GM21737 (cell line): ENCODE data around the gene TMEM164.

ENCODE experiments used
- ATAC-seq: cut with Tn5 transposase; IDR thresholded peaks from one replicate; pipeline ENCODE4 v1.9.1; 2021; ENCODE audit warnings: mild to moderate bottlenecking, moderate library complexity; ENCODE audit not compliant: unreplicated experiment

Gene TMEM164

DNA sequence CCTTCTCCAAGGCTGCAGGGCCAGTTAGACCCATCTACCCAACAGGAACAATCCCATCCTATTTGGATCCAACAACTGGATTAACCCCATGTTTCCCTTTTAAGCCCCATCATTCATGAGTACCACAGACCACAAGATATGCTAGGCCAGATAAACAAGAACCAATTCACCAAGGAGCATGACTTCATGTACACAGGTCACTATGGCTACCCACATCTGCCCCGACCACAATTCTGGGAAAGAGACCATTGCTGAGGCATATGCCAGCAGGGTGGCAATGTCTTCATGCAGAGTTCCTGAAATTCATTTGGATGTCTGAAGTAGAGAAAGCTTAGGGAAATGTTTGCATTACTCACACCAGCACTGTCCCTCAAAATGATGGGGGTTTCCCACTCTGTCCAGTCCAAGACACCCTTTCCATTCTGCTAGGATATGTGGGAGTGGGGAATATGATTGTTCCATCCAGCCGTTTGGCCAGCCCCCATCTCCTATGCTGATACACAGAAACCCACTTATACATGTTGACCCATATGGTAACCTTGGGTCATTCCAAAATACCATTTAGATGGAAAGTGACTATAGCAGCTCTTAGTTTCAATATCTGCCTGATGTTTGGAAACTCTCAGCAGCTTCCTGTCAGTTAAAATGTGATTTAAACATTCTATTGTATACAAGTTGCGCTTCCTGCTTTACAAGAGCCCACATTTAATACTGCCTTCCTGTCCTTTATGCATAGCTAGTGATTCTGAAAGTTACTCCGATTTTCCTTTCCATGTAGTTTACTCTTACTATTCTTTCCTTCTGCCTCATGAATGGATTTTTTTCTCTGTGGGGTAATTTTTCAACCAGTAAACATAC, 186.0 kb downstream of the TMEM164 start:
- no peak for ATAC-seq

DNA sequence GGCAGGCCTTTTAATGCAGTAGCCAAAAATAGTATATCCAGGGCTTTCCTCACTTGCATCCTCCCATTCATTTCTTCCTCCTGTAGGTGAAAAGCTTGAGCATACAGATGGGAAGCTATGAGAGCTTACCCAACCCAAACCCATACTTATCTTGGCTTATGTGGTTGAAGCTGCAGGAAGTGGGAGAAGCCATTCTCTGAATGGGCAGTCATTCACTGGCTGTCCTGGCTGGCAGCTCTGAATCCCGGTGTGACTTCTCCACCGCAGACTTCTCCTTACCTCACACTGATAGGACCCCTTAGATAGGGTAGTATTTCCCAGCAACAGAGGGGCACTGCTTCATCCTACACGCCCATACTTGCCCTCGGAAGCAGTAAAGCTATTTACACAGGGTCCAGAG, 189.6 kb downstream of the TMEM164 start:
- ATAC-seq, result no peak

GRCh38 chrX:110194977-110195376, 192.1 kb downstream of the TMEM164 start:
- ATAC-seq, result no peak

DNA sequence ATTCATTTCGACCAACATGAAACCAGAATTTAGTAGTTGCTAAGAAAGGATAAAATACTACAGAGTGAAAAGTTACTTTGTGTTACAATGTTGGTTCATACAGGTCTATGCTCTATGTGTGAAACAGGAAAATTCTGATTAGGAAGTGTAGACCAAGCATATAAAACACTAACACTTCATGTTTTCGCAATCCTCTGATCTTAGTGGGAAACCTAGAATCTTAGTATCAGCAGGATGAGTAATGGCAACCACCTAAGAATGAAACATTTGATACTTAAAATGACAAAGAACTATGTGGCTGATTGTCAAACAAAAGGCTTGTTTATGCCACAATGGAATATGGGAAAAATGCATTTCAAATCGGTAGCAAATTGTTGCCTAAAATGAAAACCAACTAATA, 198.9 kb downstream of the TMEM164 start:
- ATAC-seq, result no peak

DNA sequence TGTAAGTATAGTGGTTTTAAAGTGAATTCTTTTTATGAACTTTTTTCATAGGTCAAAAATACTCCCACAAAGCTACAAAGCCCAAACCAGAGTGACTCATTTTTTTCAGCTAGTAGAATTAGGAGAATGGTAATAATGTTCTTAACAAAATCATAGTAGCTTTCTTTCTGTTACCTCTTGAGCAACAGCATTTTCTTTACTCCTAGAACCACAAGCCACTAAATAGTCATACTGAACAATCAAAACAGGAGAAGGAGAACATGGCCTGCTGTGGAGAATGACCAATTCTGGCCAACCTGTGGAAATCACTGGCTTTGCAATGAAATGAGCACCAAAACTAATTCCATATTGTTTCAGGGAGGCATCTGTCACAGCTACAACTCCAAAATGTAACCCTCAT, 202.1 kb downstream of the TMEM164 start:
- ATAC-seq, result no peak

DNA sequence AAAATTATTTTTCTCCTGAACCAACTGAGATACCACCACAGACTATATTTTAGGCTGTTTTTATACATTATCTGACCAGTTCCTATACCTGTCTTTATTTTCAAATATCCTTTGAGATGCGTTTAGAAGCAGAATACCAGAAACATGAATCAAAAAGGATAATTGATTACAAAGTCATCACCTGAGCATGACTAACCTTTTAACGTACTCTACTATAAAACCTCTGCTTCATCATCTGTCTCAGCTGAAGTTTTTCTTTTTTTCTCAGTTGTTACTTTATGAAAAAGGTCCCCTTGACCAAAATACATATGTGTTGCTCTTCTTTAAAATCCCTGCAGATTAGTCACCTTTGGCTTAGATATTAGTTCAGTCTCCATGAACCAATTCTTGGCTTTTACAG, 205.2 kb downstream of the TMEM164 start:
- ATAC-seq, result no peak

DNA sequence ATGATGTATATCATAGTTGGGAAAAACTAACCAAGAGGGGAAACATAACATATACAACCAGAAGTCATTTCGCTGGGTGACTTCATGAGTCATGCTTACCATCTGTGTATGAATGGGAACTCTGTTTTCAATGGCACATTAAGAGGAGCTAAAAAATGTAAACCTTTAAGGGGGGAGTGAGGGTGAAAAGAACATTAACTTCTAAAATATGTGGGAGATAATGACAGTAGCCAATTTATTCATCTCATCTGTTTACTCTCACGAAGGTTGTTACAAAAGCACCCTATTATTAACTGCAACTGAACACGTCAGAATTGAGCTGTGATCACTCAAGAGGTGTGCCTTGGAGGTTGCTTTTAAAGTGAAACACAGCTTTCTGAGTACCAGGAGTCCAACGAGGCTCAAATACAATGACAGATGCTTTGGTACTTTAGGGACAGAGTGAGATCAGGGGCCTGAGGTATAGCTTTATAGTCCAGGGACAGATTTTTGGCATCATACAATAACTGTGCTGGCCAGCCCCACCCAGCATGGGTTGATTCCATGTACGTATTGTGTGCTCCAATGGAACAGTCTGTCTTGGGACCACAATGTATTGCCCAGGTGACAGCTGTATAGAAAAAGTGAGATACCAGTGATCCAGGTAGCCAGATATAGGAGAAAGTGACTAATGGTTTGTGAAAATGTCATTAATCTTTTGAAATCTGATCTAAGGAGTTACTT, 207.7 kb downstream of the TMEM164 start:
- ATAC-seq, result no peak

DNA sequence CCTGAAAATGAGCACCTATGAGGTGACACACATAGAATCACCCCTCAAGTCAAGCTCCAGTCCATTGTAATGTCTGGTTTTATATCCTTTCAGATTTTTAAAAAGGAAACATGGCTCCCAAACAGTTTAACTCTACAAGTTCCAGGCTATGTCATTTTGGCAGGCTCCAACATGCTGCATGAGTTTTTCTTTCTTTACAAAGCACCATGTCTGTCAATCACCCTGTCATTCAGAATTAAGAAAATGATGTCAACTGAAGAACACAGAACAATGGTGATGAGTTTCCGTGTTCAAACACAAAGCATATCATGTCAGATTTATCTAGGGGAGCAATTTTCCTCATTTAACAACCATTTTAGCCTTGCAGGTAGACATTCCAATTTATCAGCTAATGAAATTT, 208.4 kb downstream of the TMEM164 start:
- ATAC-seq, result no peak

- ATAC-seq, result no peak
Measured at GRCh38 chrX:110212299-110212698, 209.4 kb downstream of the TMEM164 start.

DNA sequence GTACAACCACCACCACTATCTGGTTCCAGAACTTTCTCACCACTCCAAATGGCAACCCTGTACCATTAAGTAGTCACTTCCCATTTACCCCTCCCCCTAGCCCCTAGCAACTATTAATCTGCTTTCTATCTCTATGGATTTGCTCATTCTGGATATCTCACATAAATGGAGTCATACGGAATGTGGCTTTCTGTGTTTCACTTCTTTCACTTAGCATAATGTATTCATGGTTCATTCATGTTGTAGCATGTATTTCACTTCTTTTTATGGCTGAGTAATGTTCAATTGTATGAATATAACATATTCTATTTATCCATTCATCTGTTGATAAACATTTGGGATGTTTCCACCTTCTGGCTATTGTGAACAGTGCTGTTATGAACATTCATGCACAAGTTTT, 210.3 kb downstream of the TMEM164 start:
- ATAC-seq, result no peak

DNA sequence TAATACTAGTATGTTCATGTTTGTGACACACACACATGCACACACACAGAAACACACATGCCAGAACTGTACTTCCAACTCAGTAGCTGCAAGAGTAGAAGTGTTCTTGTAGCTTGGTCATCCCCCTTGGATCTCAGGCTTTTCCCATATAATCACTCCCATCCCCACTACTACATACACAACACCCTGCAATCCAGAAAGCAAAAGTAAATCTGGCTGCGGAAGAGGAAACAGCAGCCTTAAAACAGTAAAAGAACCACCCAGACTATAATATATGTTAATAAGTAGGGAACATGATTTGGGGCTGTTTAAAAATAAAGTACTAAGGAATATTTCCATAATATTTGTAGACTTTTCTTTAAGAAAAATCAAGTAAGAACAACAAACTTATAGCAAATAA, 211.8 kb downstream of the TMEM164 start:
- ATAC-seq, result no peak

DNA sequence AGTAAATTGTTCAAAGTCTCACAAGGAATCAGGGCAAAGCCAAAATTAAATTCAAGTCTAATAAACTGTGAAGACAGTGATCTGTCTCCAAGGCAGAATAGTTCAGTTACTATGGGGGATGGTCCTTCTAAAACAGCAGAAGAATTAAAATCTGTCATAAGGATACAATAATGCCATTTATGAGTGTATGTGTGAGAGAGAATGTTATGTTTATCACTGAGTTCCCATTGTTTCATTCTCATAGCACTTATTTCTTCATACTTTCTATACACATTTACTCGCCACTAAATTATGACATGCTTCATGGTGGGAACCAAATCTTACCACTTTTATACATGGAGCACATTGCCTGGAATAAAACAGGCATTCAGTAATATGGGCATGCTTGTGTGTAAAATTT, 212.5 kb downstream of the TMEM164 start:
- no peak for ATAC-seq

GRCh38 chrX:110216027-110216426, 213.1 kb downstream of the TMEM164 start:
- ATAC-seq, result no peak

GRCh38 chrX:110218591-110218990, 215.7 kb downstream of the TMEM164 start:
- ATAC-seq, result no peak

- no peak for ATAC-seq
Measured at GRCh38 chrX:110219920-110220319, 217.0 kb downstream of the TMEM164 start.

DNA sequence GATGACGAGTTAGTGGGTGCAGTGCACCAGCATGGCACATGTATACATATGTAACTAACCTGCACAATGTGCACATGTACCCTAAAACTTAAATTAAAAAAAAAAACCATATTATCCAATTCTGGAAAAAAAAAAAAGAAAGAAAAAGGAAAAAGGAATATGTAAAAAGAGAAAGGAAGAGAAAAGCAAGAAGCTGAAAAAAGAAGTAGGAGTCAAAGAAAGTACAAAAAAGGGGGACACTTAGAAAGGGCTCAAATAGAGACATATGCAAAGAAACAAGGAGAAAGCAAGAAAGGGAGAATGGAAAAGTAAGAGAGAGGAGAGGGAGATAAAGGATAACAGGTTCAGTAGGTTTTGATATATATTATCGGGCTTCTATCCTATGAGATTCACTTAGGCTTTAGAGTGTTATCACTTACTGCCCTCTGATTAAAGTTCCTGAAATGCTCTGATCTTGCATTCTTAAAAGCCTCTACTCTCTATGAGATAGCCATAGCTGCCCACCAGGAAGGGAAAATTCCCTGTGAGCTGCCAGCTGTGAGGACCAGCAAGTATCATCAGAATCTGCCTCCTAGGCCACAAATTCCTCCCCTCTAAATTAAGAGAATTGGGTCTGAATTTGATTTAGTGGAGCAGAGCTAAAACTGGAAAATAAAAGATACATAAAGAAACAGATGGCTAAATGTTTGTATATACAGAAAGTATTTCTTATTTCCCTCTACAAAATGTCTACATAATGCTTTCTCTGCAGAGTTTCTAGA, 219.8 kb downstream of the TMEM164 start:
- no peak for ATAC-seq

DNA sequence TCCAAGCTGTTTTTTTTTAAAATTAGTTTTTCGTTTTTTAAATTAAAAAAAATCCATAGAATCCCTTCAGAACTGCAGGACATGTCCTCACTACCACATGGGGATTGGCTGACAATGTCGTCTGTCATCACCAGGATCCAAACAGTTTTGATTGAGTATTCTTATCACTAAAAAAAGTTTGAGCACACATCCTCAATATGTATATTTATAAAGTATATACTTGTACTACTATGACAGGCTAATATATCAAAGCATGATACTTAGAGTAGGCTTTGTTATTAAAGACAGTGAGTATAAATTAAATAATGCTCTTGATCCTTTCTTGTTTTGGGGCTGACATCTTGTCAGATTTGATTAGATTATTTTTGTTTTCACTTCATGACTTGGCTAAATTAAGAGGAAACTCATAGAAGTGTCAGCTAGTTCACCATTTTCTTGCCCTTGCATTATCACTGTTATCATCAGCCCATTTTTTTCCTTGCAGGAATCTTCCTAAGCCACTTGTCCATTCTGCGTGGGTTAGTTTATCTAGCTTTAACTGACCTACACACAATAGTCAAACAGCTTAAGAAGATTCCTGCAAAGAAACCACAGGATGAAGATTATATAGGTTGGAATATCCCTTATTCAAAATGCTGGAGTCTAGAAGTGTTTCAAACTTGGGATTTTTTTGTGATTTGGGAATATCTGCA, 222.2 kb downstream of the TMEM164 start:
- no peak for ATAC-seq

DNA sequence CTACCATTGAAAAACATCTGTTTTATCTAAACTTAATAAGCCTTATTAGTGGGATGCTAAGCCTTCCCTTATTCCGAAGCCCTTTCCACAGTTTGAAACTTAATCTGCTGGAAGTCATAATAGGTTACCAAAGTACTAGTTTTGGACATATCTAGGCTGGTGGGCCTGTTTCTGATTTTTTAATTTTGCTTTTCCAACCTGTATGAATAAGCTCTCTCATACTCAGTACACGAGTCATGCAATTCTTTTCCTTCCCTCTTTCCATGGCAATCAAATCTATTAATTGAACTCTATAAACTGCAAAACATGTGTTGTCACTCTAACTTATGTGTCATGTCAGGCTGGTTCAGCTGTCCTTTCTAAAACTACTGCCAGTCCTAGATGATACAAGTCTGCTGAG, 224.0 kb downstream of the TMEM164 start:
- no peak for ATAC-seq
